OCI-LY3 (cell line): ENCODE measurements around the gene C19orf25.

Experiments used
- H2AFZ ChIP-seq: fragments of 200-600, 300-600 bp; shearing (Covaris generic); 2 replicates; pipeline ENCODE4 v1.6.0; 2014; ENCODE audit warnings: antibody characterized with exemption, low read depth, low read length
- H3K27ac ChIP-seq: fragments of 200-600, 300-600 bp; sonication (generic); 2 replicates; pipeline ENCODE4 v1.5.1; 2014; ENCODE audit warnings: mild to moderate bottlenecking, low read length, moderate library complexity, mixed read lengths
- H3K27me3 ChIP-seq: fragments of 200-600, 300-600 bp; sonication (generic); 2 replicates; pipeline ENCODE4 v1.6.1; 2014; ENCODE audit warnings: low read depth, low read length, mixed read lengths
- H3K36me3 ChIP-seq: fragments of 200-600, 300-600 bp; sonication (generic); replicated peaks from 2 replicates; pipeline ENCODE3; 2014; ENCODE audit warnings: low read depth, low read length, mixed read lengths
- H3K4me1 ChIP-seq: fragments of 300-600, 200-600 bp; sonication (generic); 2 replicates; pipeline ENCODE4 v1.6.1; 2014; ENCODE audit warnings: low read length, mixed read lengths
- H3K4me2 ChIP-seq: fragments of 200-600, 300-600 bp; sonication (generic); 2 replicates; pipeline ENCODE4 v1.6.1; 2014; ENCODE audit warnings: low read length, mixed read lengths
- H3K4me3 ChIP-seq: fragments of 300-600, 200-600 bp; sonication (generic); 2 replicates; pipeline ENCODE4 v1.5.1; 2014; ENCODE audit warnings: antibody characterized with exemption, mild to moderate bottlenecking, low read length, moderate library complexity
- H3K79me2 ChIP-seq: fragments of 300-600, 200-600 bp; shearing (Covaris generic); 2 replicates; pipeline ENCODE4 v1.6.1; 2014; ENCODE audit warnings: mild to moderate bottlenecking, low read length, mixed read lengths
- H3K9ac ChIP-seq: fragments of 300-600, 200-600 bp; shearing (Covaris generic); 2 replicates; pipeline ENCODE4 v1.6.0; 2014; ENCODE audit warnings: mild to moderate bottlenecking, low read length, moderate library complexity
- H3K9me3 ChIP-seq: fragments of 200-600, 300-600 bp; shearing (Covaris generic); 2 replicates; pipeline ENCODE4 v1.6.1; 2014; ENCODE audit warnings: low read length, mixed read lengths; ENCODE audit not compliant: insufficient read depth
- H4K20me1 ChIP-seq: fragments of 200-600, 300-600 bp; sonication (generic); 2 replicates; pipeline ENCODE4 v1.6.1; 2016; ENCODE audit warnings: low read length, mixed read lengths; ENCODE audit not compliant: insufficient read depth
- CTCF ChIP-seq: fragments of 200-600, 300-600 bp; sonication (generic); IDR thresholded peaks from 2 replicates; pipeline ENCODE4 v1.5.1; 2014; ENCODE audit warnings: antibody characterized with exemption, low read length, low read depth
- EZH2phosphoT487 ChIP-seq: fragments of 200-600 bp; shearing (Covaris generic); IDR thresholded peaks from 2 replicates; pipeline ENCODE4 v1.6.1; 2018; ENCODE audit warnings: antibody characterized with exemption, mixed run types, low read depth

The C19orf25 gene

GRCh38 chr19:1456121-1456900 lies 22.7 kb downstream of the C19orf25 start:
- Histone ChIP-seq H3K79me2 (no peaks in the 10 kb centered on the region), H3K27ac (no peak overlapping the region), H3K4me1 (peaks cover 7% of the 10 kb centered on the region), H2AFZ (no peak overlapping the region), H4K20me1 (peaks cover 3% of the 10 kb centered on the region; the same call in 1 of the 2 replicates), H3K4me3 (no peak overlapping the region), H3K9ac (no peak overlapping the region), H3K27me3 (no peaks in the 10 kb centered on the region), H3K4me2 (no peak overlapping the region), H3K9me3 (no peaks in the 10 kb centered on the region), H3K36me3 (no peaks in the 10 kb centered on the region)
- TF ChIP-seq EZH2phosphoT487 (no peak), CTCF (no peak)

GRCh38 chr19:1455336-1456120 lies 23.5 kb downstream of the C19orf25 start:
- Histone ChIP-seq H4K20me1 (peaks cover 3% of the 10 kb centered on the region; the same call in 1 of the 2 replicates), H3K9me3 (no peaks in the 10 kb centered on the region), H3K27ac (no peak overlapping the region), H3K79me2 (no peaks in the 10 kb centered on the region), H3K36me3 (no peaks in the 10 kb centered on the region), H3K4me3 (no peak overlapping the region), H3K27me3 (no peaks in the 10 kb centered on the region), H2AFZ (no peak overlapping the region), H3K4me2 (no peak overlapping the region), H3K4me1 (peaks cover 7% of the 10 kb centered on the region), H3K9ac (no peak overlapping the region)
- no peak for TF ChIP-seq CTCF
- no peak for TF ChIP-seq EZH2phosphoT487

- Histone ChIP-seq H3K4me3 (no peak overlapping the region), H3K36me3 (no peaks in the 10 kb centered on the region), H3K27ac (no peak overlapping the region), H3K27me3 (no peaks in the 10 kb centered on the region), H2AFZ (no peak overlapping the region), H3K9ac (no peak overlapping the region), H3K4me1 (peaks cover 7% of the 10 kb centered on the region), H3K4me2 (no peak overlapping the region), H3K79me2 (no peaks in the 10 kb centered on the region), H3K9me3 (no peaks in the 10 kb centered on the region), H4K20me1 (peaks cover 3% of the 10 kb centered on the region; the same call in 1 of the 2 replicates)
- TF ChIP-seq EZH2phosphoT487 (no peak), CTCF (no peak)
These were observed 24.0 kb downstream of the C19orf25 start for GRCh38 chr19:1455002-1455335.
